Measurements from ENCODE around the gene DBF4B.
"Not testable (repeated sequence)": the region's sequence is repeated elsewhere in the genome, so short reads cannot be mapped to it uniquely, and the experiment has no call there.

DBF4B gene

GRCh38 chr17:44747566-44747965 is 39.1 kb downstream of the DBF4B start:
- TF ChIP-seq POLR2A (IDR thresholded peaks at IDR 0.05; ENCODE audit: low read depth, low read length): no peak
- DNase-seq (ENCODE audit: insufficient read length, low spot score) (no peak), FAIRE-seq (no peak)

GRCh38 chr17:44749076-44749979 is 40.9 kb downstream of the DBF4B start:
- FAIRE-seq (no peak), DNase-seq (ENCODE audit: insufficient read length, low spot score) (no peak)
- TF ChIP-seq POLR2A (IDR thresholded peaks at IDR 0.05; ENCODE audit: low read depth, low read length): no peak

- TF ChIP-seq POLR2A (IDR thresholded peaks at IDR 0.05; ENCODE audit: low read depth, low read length): no peak
- DNase-seq (ENCODE audit: insufficient read length, low spot score): no peak
- FAIRE-seq: no peak
These were observed 41.5 kb downstream of the DBF4B start for GRCh38 chr17:44749980-44750318.

GRCh38 chr17:44751331-44751730 is 42.9 kb downstream of the DBF4B start:
- TF ChIP-seq POLR2A (IDR thresholded peaks at IDR 0.05; ENCODE audit: low read depth, low read length): no peak
- FAIRE-seq (no peak), DNase-seq (ENCODE audit: insufficient read length, low spot score) (no peak)

- no peak for TF ChIP-seq POLR2A (IDR thresholded peaks at IDR 0.05; ENCODE audit: low read depth, low read length)
- FAIRE-seq: no peak
- no peak for DNase-seq (ENCODE audit: insufficient read length, low spot score)
These were observed 43.3 kb downstream of the DBF4B start for GRCh38 chr17:44751806-44752205.

- DNase-seq (ENCODE audit: insufficient read length, low spot score): no peak
- TF ChIP-seq POLR2A (IDR thresholded peaks at IDR 0.05; ENCODE audit: low read depth, low read length): no peak
These were observed 44.7 kb downstream of the DBF4B start for GRCh38 chr17:44752953-44753861.

GRCh38 chr17:44754276-44754675 is 45.8 kb downstream of the DBF4B start:
- no peak for TF ChIP-seq POLR2A (IDR thresholded peaks at IDR 0.05; ENCODE audit: low read depth, low read length)
- DNase-seq (ENCODE audit: insufficient read length, low spot score) (no peak), FAIRE-seq (no peak)

More at GRCh38 chr17:44752953-44753861, 44.7 kb downstream of the DBF4B start:
- FAIRE-seq: no peak

- not testable (repeated sequence) for FAIRE-seq; DNase-seq (ENCODE audit: insufficient read length, low spot score)
These were observed 46.7 kb downstream of the DBF4B start for GRCh38 chr17:44755180-44755579.

GRCh38 chr17:44757045-44757917 is 48.8 kb downstream of the DBF4B start:
- FAIRE-seq (no peak), DNase-seq (ENCODE audit: insufficient read length, low spot score) (no peak)
- no peak for TF ChIP-seq POLR2A (IDR thresholded peaks at IDR 0.05; ENCODE audit: low read depth, low read length)

- no peak for TF ChIP-seq POLR2A (IDR thresholded peaks at IDR 0.05; ENCODE audit: low read depth, low read length)
- no peak for FAIRE-seq
These were observed 49.5 kb downstream of the DBF4B start for GRCh38 chr17:44757918-44758413.

GRCh38 chr17:44758414-44759085 is 50.1 kb downstream of the DBF4B start, which contains the start of gene ADAM11:
ADAM11 (plus strand) TSS chr17:44758988; CDS start chr17:44759200, 212 bp downstream.
- no peak for FAIRE-seq
- DNase-seq (ENCODE audit: insufficient read length, low spot score): no peak
- no peak for TF ChIP-seq POLR2A (IDR thresholded peaks at IDR 0.05; ENCODE audit: low read depth, low read length)

More at GRCh38 chr17:44757918-44758413, 49.5 kb downstream of the DBF4B start:
- no peak for DNase-seq (ENCODE audit: insufficient read length, low spot score)

- FAIRE-seq (no peak), DNase-seq (ENCODE audit: insufficient read length, low spot score) (no peak)
- no peak for TF ChIP-seq POLR2A (IDR thresholded peaks at IDR 0.05; ENCODE audit: low read depth, low read length)
These were observed 50.8 kb downstream of the DBF4B start for GRCh38 chr17:44759086-44759915.

Data from H54 (cell line).